OCI-LY3 (cell line): ENCODE results near the gene FASTKD1.

Experiments
- H2AFZ ChIP-seq: fragments of 200-600, 300-600 bp; shearing (Covaris generic); 2 replicates; pipeline ENCODE4 v1.6.0; 2014; ENCODE audit warnings: antibody characterized with exemption, low read depth, low read length
- H3K27ac ChIP-seq: fragments of 200-600, 300-600 bp; sonication (generic); 2 replicates; pipeline ENCODE4 v1.5.1; 2014; ENCODE audit warnings: mild to moderate bottlenecking, low read length, moderate library complexity, mixed read lengths
- H3K27me3 ChIP-seq: fragments of 200-600, 300-600 bp; sonication (generic); 2 replicates; pipeline ENCODE4 v1.6.1; 2014; ENCODE audit warnings: low read depth, low read length, mixed read lengths
- H3K36me3 ChIP-seq: fragments of 200-600, 300-600 bp; sonication (generic); replicated peaks from 2 replicates; pipeline ENCODE3; 2014; ENCODE audit warnings: low read depth, low read length, mixed read lengths
- H3K4me1 ChIP-seq: fragments of 300-600, 200-600 bp; sonication (generic); 2 replicates; pipeline ENCODE4 v1.6.1; 2014; ENCODE audit warnings: low read length, mixed read lengths
- H3K4me2 ChIP-seq: fragments of 200-600, 300-600 bp; sonication (generic); 2 replicates; pipeline ENCODE4 v1.6.1; 2014; ENCODE audit warnings: low read length, mixed read lengths
- H3K4me3 ChIP-seq: fragments of 300-600, 200-600 bp; sonication (generic); 2 replicates; pipeline ENCODE4 v1.5.1; 2014; ENCODE audit warnings: antibody characterized with exemption, mild to moderate bottlenecking, low read length, moderate library complexity
- H3K79me2 ChIP-seq: fragments of 300-600, 200-600 bp; shearing (Covaris generic); 2 replicates; pipeline ENCODE4 v1.6.1; 2014; ENCODE audit warnings: mild to moderate bottlenecking, low read length, mixed read lengths
- H3K9ac ChIP-seq: fragments of 300-600, 200-600 bp; shearing (Covaris generic); 2 replicates; pipeline ENCODE4 v1.6.0; 2014; ENCODE audit warnings: mild to moderate bottlenecking, low read length, moderate library complexity
- H3K9me3 ChIP-seq: fragments of 200-600, 300-600 bp; shearing (Covaris generic); 2 replicates; pipeline ENCODE4 v1.6.1; 2014; ENCODE audit warnings: low read length, mixed read lengths; ENCODE audit not compliant: insufficient read depth
- H4K20me1 ChIP-seq: fragments of 200-600, 300-600 bp; sonication (generic); 2 replicates; pipeline ENCODE4 v1.6.1; 2016; ENCODE audit warnings: low read length, mixed read lengths; ENCODE audit not compliant: insufficient read depth
- EZH2phosphoT487 ChIP-seq: fragments of 200-600 bp; shearing (Covaris generic); IDR thresholded peaks from 2 replicates; pipeline ENCODE4 v1.6.1; 2018; ENCODE audit warnings: antibody characterized with exemption, mixed run types, low read depth
- TF ChIP-seq, protein P1 (sequence below): fragments of 200-600, 300-600 bp; sonication (generic); IDR thresholded peaks from 2 replicates; pipeline ENCODE4 v1.5.1; 2014; ENCODE audit warnings: antibody characterized with exemption, low read length, low read depth

FASTKD1 gene

DNA sequence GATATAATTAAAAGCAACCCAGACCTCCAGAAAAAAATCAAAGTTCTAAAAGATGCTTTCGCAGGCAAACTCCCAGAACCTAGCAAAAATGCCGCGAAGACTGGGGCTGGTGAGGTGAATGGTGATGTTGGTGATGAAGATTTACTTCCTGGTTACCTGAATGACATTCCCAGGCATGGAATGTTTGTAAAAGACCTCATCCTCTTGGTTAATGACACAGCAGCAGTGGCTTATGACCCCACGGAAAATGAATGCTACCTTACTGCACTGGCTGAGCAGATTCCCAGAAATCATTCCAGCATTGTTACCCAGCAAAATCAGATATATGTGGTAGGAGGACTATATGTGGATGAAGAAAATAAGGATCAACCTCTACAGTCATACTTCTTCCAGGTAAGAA, 63.2 kb downstream of the FASTKD1 start:
- Histone ChIP-seq H2AFZ (no peak overlapping the region), H3K4me1 (peaks cover 11% of the 10 kb centered on the region), H4K20me1 (no peaks in the 10 kb centered on the region), H3K27ac (no peak overlapping the region), H3K4me2 (no peak overlapping the region), H3K9ac (no peak overlapping the region), H3K36me3 (no peaks in the 10 kb centered on the region), H3K9me3 (no peaks in the 10 kb centered on the region), H3K27me3 (no peaks in the 10 kb centered on the region), H3K79me2 (no peaks in the 10 kb centered on the region), H3K4me3 (no peak overlapping the region)
- TF ChIP-seq, protein P1, sequence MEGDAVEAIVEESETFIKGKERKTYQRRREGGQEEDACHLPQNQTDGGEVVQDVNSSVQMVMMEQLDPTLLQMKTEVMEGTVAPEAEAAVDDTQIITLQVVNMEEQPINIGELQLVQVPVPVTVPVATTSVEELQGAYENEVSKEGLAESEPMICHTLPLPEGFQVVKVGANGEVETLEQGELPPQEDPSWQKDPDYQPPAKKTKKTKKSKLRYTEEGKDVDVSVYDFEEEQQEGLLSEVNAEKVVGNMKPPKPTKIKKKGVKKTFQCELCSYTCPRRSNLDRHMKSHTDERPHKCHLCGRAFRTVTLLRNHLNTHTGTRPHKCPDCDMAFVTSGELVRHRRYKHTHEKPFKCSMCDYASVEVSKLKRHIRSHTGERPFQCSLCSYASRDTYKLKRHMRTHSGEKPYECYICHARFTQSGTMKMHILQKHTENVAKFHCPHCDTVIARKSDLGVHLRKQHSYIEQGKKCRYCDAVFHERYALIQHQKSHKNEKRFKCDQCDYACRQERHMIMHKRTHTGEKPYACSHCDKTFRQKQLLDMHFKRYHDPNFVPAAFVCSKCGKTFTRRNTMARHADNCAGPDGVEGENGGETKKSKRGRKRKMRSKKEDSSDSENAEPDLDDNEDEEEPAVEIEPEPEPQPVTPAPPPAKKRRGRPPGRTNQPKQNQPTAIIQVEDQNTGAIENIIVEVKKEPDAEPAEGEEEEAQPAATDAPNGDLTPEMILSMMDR = no peak
- no peak for TF ChIP-seq EZH2phosphoT487

DNA sequence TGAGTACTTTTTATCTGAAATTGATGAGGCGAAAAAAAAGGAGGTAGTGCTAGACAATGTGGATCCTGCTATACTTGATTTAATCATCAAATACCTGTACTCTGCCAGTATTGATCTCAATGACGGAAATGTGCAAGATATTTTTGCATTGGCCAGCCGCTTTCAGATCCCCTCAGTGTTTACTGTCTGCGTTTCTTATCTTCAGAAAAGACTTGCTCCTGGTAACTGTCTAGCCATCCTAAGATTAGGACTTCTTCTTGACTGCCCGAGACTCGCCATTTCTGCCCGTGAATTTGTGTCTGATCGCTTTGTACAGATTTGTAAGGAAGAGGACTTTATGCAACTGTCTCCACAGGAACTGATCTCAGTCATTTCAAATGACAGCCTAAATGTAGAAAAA, 63.7 kb downstream of the FASTKD1 start:
- H2AFZ ChIP-seq = no peak overlapping the region
- TF ChIP-seq EZH2phosphoT487 = no peak
- TF ChIP-seq, protein P1 = no peak

GRCh38 chr2:169509298-169509885, 64.3 kb downstream of the FASTKD1 start, which contains the start of gene KLHL41:
Gene KLHL41, plus strand, starts transcription at chr2:169509702. Its CDS starts 77 bp downstream, at chr2:169509779.
- no peaks in the 10 kb centered on the region for H4K20me1 ChIP-seq
- H3K9ac ChIP-seq = no peak within 1 kb of the TSS
- H3K79me2 ChIP-seq = no peaks in the 10 kb centered on the region
- H2AFZ ChIP-seq = no peak within 1 kb of the TSS
- no peaks in the 10 kb centered on the region for H3K9me3 ChIP-seq
- no peaks in the 10 kb centered on the region for H3K27me3 ChIP-seq
- no peak within 1 kb of the TSS for H3K4me2 ChIP-seq
- H3K4me1 ChIP-seq = peaks cover 11% of the 10 kb centered on the region
- H3K36me3 ChIP-seq = peaks cover 1% of the 10 kb centered on the region
- no peak within 1 kb of the TSS for H3K4me3 ChIP-seq
- H3K27ac ChIP-seq = no peak within 1 kb of the TSS
- TF ChIP-seq EZH2phosphoT487 = no peak
- TF ChIP-seq, protein P1 = no peak

More for the DNA sequence above, 63.7 kb downstream of the FASTKD1 start:
- Histone ChIP-seq H3K79me2 (no peaks in the 10 kb centered on the region), H3K4me2 (no peak overlapping the region), H3K4me3 (no peak overlapping the region), H3K27me3 (no peaks in the 10 kb centered on the region), H3K9me3 (no peaks in the 10 kb centered on the region), H3K4me1 (peaks cover 11% of the 10 kb centered on the region), H4K20me1 (no peaks in the 10 kb centered on the region), H3K27ac (no peak overlapping the region), H3K36me3 (no peaks in the 10 kb centered on the region), H3K9ac (no peak overlapping the region)

DNA sequence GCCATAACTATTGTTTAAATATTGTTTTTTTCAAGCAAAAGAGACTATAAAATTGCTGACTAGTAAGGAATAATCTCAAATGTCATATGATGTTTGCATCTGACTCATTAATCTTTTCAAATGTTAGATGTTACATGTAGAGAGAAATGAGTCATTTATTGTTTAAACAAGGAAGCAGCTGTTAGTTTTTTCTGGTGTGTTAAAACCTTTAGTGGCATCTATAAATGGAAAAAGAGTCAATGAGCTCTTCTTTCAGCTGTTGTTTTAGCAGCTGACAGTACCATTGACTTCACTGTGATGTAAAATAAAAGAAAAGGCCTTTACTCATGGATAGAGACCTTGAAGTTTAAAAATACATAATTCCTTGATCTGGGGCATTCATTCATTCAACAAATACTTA, 66.0 kb downstream of the FASTKD1 start:
- peaks cover 3% of the 10 kb centered on the region for H3K36me3 ChIP-seq
- TF ChIP-seq, protein P1 = no peak
- no peak for TF ChIP-seq EZH2phosphoT487
- no peak overlapping the region for H3K4me3 ChIP-seq
- no peak overlapping the region for H3K27ac ChIP-seq
- no peaks in the 10 kb centered on the region for H3K27me3 ChIP-seq
- no peaks in the 10 kb centered on the region for H4K20me1 ChIP-seq
- H2AFZ ChIP-seq = no peak overlapping the region
- H3K79me2 ChIP-seq = no peaks in the 10 kb centered on the region
- no peaks in the 10 kb centered on the region for H3K9me3 ChIP-seq
- no peak overlapping the region for H3K9ac ChIP-seq
- H3K4me1 ChIP-seq = peaks cover 11% of the 10 kb centered on the region
- no peak overlapping the region for H3K4me2 ChIP-seq
